H9 (cell line): Measurements from ENCODE around the gene CAT. TPM values are rescaled to one million over a fixed set of nuclear protein-coding genes. Genes with fewer than 3 reads are reported as not detected.

Experiments
- DNase-seq: peaks from one replicate; pipeline ENCODE4 v3.0.0-alpha.2; 2017
- H2AFZ ChIP-seq: one replicate; pipeline ENCODE4 v1.6.1; 2013; ENCODE audit warnings: mild to moderate bottlenecking, low read length, control low read depth, moderate library complexity
- H2AK5ac ChIP-seq: 2 replicates; pipeline ENCODE4 v1.6.1; 2013; ENCODE audit warnings: low read length, control low read depth, mixed read lengths; ENCODE audit not compliant: insufficient read length
- H2BK120ac ChIP-seq: one replicate; pipeline ENCODE4 v1.6.1; 2013; ENCODE audit warnings: low read depth, mild to moderate bottlenecking, low read length, control low read depth, inconsistent platforms; ENCODE audit not compliant: poor library complexity, severe bottlenecking
- H2BK12ac ChIP-seq: 2 replicates; pipeline ENCODE4 v1.6.1; 2013; ENCODE audit warnings: low read length, control low read depth, mixed read lengths, low read depth; ENCODE audit not compliant: insufficient read length
- H2BK15ac ChIP-seq: 2 replicates; pipeline ENCODE4 v1.6.1; 2013; ENCODE audit warnings: low read depth, low read length, control low read depth
- H2BK20ac ChIP-seq: one replicate; pipeline ENCODE4 v1.6.1; 2013; ENCODE audit warnings: low read depth, mild to moderate bottlenecking, low read length, control low read depth, inconsistent platforms; ENCODE audit not compliant: poor library complexity, severe bottlenecking
- H2BK5ac ChIP-seq: 2 replicates; pipeline ENCODE4 v1.6.1; 2013; ENCODE audit warnings: low read length, control low read depth, mixed read lengths; ENCODE audit not compliant: insufficient read length
- H3K14ac ChIP-seq: 2 replicates; pipeline ENCODE4 v1.6.1; 2013; ENCODE audit warnings: low read length, control low read depth; ENCODE audit not compliant: insufficient read depth
- H3K18ac ChIP-seq: 2 replicates; pipeline ENCODE4 v1.6.1; 2013; ENCODE audit warnings: low read depth, mild to moderate bottlenecking, mixed read lengths, low read length, control low read depth; ENCODE audit not compliant: insufficient read length
- H3K23ac ChIP-seq: 2 replicates; pipeline ENCODE4 v1.6.1; 2013; ENCODE audit warnings: low read length, control low read depth, mixed read lengths, low read depth; ENCODE audit not compliant: insufficient read length
- H3K23me2 ChIP-seq: 2 replicates; pipeline ENCODE4 v1.6.1; 2013; ENCODE audit warnings: low read depth, mild to moderate bottlenecking, mixed read lengths, low read length, control low read depth; ENCODE audit not compliant: insufficient read length, poor library complexity, severe bottlenecking
- H3K27ac ChIP-seq: 2 replicates; pipeline ENCODE4 v1.5.1; 2013; ENCODE audit warnings: low read length, control low read depth, mixed read lengths, low read depth; ENCODE audit not compliant: insufficient read length
- H3K27me3 ChIP-seq: 2 replicates; pipeline ENCODE4 v1.6.1; 2013; ENCODE audit warnings: low read length, control low read depth, inconsistent platforms; ENCODE audit not compliant: insufficient read depth
- H3K4ac ChIP-seq: 2 replicates; pipeline ENCODE4 v1.6.1; 2013; ENCODE audit warnings: low read depth, mild to moderate bottlenecking, control low read depth, inconsistent platforms, low read length, moderate library complexity
- H3K4me1 ChIP-seq: 2 replicates; pipeline ENCODE4 v1.6.1; 2013; ENCODE audit warnings: low read length, control low read depth, inconsistent platforms; ENCODE audit not compliant: insufficient read depth
- H3K4me2 ChIP-seq: 2 replicates; pipeline ENCODE4 v1.6.1; 2013; ENCODE audit warnings: low read length, control low read depth, mixed read lengths; ENCODE audit not compliant: insufficient read length, insufficient read depth
- H3K56ac ChIP-seq: 2 replicates; pipeline ENCODE4 v1.6.1; 2013; ENCODE audit warnings: low read depth, mild to moderate bottlenecking, mixed read lengths, low read length, control low read depth; ENCODE audit not compliant: insufficient read length
- H3K79me1 ChIP-seq: 2 replicates; pipeline ENCODE4 v1.6.1; 2013; ENCODE audit warnings: low read depth, mild to moderate bottlenecking, moderate library complexity, low read length, control low read depth, inconsistent platforms; ENCODE audit not compliant: insufficient read depth, poor library complexity, severe bottlenecking
- H3K79me2 ChIP-seq: 2 replicates; pipeline ENCODE4 v1.6.1; 2013; ENCODE audit warnings: low read length, control low read depth, inconsistent platforms; ENCODE audit not compliant: insufficient read depth
- H3K9ac ChIP-seq: 2 replicates; pipeline ENCODE4 v1.6.1; 2013; ENCODE audit warnings: low read length, control low read depth, mixed read lengths; ENCODE audit not compliant: insufficient read length; ENCODE audit errors: extremely low read depth
- H3K9me3 ChIP-seq: one replicate; pipeline ENCODE4 v1.6.1; 2013; ENCODE audit warnings: low read depth, low read length, inconsistent platforms; ENCODE audit not compliant: control insufficient read depth
- H3T11ph ChIP-seq: one replicate; pipeline ENCODE4 v1.6.1; 2013; ENCODE audit warnings: mild to moderate bottlenecking, low read length, control low read depth, inconsistent platforms
- H4K20me1 ChIP-seq: one replicate; pipeline ENCODE4 v1.6.1; 2013; ENCODE audit not compliant: control insufficient read depth, insufficient read length, insufficient read depth
- H4K5ac ChIP-seq: 2 replicates; pipeline ENCODE4 v1.6.1; 2013; ENCODE audit warnings: low read depth, mild to moderate bottlenecking, mixed read lengths, low read length, control low read depth; ENCODE audit not compliant: insufficient read length
- H4K8ac ChIP-seq: replicated peaks from 2 replicates; pipeline ENCODE4 v1.6.1; 2013; ENCODE audit warnings: low read length, control low read depth, mixed read lengths, low read depth; ENCODE audit not compliant: insufficient read length
- H4K91ac ChIP-seq: 2 replicates; pipeline ENCODE4 v1.6.1; 2013; ENCODE audit warnings: low read depth, mild to moderate bottlenecking, moderate library complexity, mixed read lengths, low read length, control low read depth; ENCODE audit not compliant: insufficient read length
- H3K27ac Mint-ChIP-seq, 3 experiments: 2 replicates in 2 of 3; 3 replicates in 1 of 3; pipeline ENCODE4 v1.8.0; 2020 to 2021; ENCODE audit warnings: mixed read lengths in 3 of 3, mild to moderate bottlenecking in 1 of 3, moderate library complexity in 1 of 3
- H3K27me3 Mint-ChIP-seq: 2 replicates; pipeline ENCODE4 v1.8.0; 2021; ENCODE audit warnings: low read depth, mild to moderate bottlenecking, moderate library complexity, mixed read lengths
- H3K36me3 Mint-ChIP-seq, 3 experiments: 2 replicates in 2 of 3; 3 replicates in 1 of 3; pipeline ENCODE4 v1.8.0; 2020 to 2021; ENCODE audit warnings: low read depth in 3 of 3, mixed read lengths in 3 of 3; ENCODE audit not compliant: insufficient read depth in 1 of 3
- H3K4me1 Mint-ChIP-seq, 2 experiments: 2 replicates each; pipeline ENCODE4 v1.8.0; 2020; ENCODE audit warnings: mixed read lengths in 2 of 2
- H3K4me3 Mint-ChIP-seq, 2 experiments: 2 replicates in 1 of 2; 3 replicates in 1 of 2; pipeline ENCODE4 v1.8.0; 2020 to 2021; ENCODE audit warnings: mild to moderate bottlenecking in 2 of 2, mixed read lengths in 2 of 2, moderate library complexity in 1 of 2
- H3K9me3 Mint-ChIP-seq, 2 experiments: 2 replicates in 1 of 2; 3 replicates in 1 of 2; pipeline ENCODE4 v1.8.0; 2020; ENCODE audit warnings: mild to moderate bottlenecking in 2 of 2, mixed read lengths in 2 of 2, moderate library complexity in 1 of 2
- WGBS: extraction: QIAGEN DNeasy Blood & Tissue Kit; methylation state at CpG from one replicate; pipeline ENCODE4 v1.1.7; 2013; ENCODE audit warnings: missing lambda C conversion rate, low lambda C conversion rate, mixed read lengths; ENCODE audit not compliant: insufficient read length; ENCODE audit errors: extremely low coverage; 5-methylcytosine and 5-hydroxymethylcytosine counted together
- total RNA-seq: library from RNA; stranded (reverse); gene quantifications from 2 replicates; pipeline ENCODE4 v1.2.1, GENCODE V29; 2021
- TF ChIP-seq, protein P1 (sequence below): fragments of 200-600 bp; sonication (generic); conservative IDR thresholded peaks from 3 replicates; pipeline ENCODE4 v1.8.0; 2021; ENCODE audit warnings: antibody characterized with exemption, mild to moderate bottlenecking

CAT gene
- total RNA-seq, 1 experiment from 2014 or later = 9.9 TPM

DNA sequence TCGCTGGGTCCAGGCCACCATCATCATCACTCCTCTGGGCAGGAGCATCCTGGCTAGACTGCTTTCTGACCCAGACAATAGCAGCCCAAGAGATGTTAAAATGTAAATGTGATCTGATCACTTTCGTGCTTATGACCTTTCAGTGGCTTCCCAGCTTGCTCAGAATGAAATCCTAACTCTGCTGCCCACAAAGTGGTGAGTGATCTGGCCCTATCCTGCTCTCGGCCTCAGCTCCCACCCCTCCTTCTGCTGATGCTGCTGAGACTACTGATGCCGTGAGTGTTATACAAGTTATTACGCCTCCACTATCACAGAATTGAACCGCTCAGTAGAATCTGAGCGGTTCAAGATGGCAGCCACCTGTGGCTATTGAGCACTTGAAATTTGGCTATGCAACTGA is 48.7 kb downstream of the CAT start:
- no peaks in the 10 kb centered on the region for H3K27me3 ChIP-seq
- TF ChIP-seq, protein P1, sequence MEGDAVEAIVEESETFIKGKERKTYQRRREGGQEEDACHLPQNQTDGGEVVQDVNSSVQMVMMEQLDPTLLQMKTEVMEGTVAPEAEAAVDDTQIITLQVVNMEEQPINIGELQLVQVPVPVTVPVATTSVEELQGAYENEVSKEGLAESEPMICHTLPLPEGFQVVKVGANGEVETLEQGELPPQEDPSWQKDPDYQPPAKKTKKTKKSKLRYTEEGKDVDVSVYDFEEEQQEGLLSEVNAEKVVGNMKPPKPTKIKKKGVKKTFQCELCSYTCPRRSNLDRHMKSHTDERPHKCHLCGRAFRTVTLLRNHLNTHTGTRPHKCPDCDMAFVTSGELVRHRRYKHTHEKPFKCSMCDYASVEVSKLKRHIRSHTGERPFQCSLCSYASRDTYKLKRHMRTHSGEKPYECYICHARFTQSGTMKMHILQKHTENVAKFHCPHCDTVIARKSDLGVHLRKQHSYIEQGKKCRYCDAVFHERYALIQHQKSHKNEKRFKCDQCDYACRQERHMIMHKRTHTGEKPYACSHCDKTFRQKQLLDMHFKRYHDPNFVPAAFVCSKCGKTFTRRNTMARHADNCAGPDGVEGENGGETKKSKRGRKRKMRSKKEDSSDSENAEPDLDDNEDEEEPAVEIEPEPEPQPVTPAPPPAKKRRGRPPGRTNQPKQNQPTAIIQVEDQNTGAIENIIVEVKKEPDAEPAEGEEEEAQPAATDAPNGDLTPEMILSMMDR = no peak

More for the DNA sequence above, 48.7 kb downstream of the CAT start:
- Histone ChIP-seq H2BK20ac (no peak overlapping the region), H4K91ac (no peak overlapping the region), H3K56ac (no peak overlapping the region), H3K23ac (no peak overlapping the region), H2BK12ac (no peak overlapping the region), H2AFZ (no peak overlapping the region), H2BK5ac (no peak overlapping the region), H3K9me3 (no peaks in the 10 kb centered on the region), H3K79me2 (no peaks in the 10 kb centered on the region), H3T11ph (no peak overlapping the region), H2BK15ac (no peak overlapping the region), H4K5ac (no peak overlapping the region), H2AK5ac (no peak overlapping the region), H3K14ac (no peak overlapping the region), H3K18ac (no peak overlapping the region), H3K4me2 (no peak overlapping the region), H4K20me1 (no peaks in the 10 kb centered on the region), H3K9ac (no peak overlapping the region), H3K27ac (no peak overlapping the region), H3K23me2 (no peaks in the 10 kb centered on the region), H3K4me1 (no peaks in the 10 kb centered on the region), H4K8ac (no peak overlapping the region), H2BK120ac (no peak overlapping the region), H3K4ac (no peak overlapping the region), H3K79me1 (no peaks in the 10 kb centered on the region)
- peaks cover 2% of the 10 kb centered on the region for H3K27me3 Mint-ChIP-seq
- no peak for DNase-seq
- H3K36me3 Mint-ChIP-seq = no peaks in the 10 kb centered on the region
- H3K9me3 Mint-ChIP-seq = no peaks in the 10 kb centered on the region
- no CpG with 5 or more reads among the region's 7 CpGs for WGBS
- H3K27ac Mint-ChIP-seq = no peak overlapping the region; a peak in 1 of 7 replicates
- peaks cover 4% of the 10 kb centered on the region in 2 experiments; a peak in 3 of 4 replicates for H3K4me1 Mint-ChIP-seq
- H3K4me3 Mint-ChIP-seq = no peak overlapping the region
